Measurements from ENCODE around the gene ST3GAL2. TPM values are rescaled to one million over a fixed set of nuclear protein-coding genes. Genes with fewer than 3 reads are reported as not detected.
A peak's percentile ranks its signal among the peaks of the same experiment; 100 is the strongest.

Gene ST3GAL2
- total RNA-seq, 1 donor from 2014 or later, result 37.2 TPM

DNA sequence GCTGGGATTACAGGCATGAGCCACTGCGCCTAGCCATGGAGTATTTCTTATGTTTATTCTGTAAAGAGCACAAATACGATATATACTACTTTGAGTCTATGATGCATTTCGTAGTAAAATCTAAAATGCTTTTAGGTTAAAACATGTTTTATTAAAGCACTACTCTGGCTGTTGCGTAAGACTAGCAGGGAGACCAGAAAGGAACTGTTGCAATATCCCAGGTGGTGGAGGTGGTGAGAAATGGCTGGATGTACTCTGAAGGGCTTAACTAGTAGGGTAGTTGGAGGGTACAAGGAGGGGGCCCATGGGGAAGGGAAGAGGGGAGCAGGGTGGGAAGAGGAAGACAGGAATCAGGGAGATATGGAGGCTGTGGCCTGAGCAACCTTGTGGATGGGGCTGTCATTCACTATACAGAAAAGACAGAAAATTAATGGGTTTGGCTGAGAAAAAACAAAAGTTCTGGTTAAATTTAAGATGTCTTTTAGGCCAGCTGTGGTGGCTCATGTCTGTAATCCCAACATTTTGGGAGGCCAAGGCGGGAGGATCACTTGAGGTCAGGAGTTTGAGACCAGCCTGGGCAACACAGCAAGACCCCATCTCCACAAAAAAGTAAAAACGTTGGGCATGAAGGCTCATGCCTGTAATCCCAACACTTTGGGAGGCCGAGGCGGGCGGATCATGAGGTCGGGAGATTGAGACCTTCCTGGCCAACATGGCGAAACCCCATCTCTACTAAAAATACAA, 35.8 kb downstream of the ST3GAL2 start:
- DNase-seq (ENCODE audit: extremely low spot score, unreplicated experiment), result no peak

DNA sequence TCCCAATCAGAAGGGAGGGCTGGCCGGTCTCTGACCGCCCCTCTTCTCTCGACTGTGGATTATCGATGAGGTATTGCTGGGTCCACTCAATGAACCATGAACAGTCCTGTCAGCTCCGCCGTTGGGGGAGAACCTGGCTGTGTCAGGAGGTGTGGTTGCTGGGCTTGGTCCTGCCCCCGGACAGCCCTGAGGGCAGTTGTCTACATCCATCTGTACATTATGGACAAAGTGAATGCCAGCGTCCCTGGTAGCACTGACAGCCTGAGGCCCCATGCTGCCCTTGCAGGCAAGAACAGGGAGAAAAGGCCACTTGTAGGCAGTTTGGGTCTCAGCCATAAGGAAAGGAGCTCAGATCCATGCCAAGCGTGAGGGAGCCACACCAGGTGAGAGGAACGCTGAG, 38.9 kb downstream of the ST3GAL2 start:
- TF ChIP-seq, protein P1, sequence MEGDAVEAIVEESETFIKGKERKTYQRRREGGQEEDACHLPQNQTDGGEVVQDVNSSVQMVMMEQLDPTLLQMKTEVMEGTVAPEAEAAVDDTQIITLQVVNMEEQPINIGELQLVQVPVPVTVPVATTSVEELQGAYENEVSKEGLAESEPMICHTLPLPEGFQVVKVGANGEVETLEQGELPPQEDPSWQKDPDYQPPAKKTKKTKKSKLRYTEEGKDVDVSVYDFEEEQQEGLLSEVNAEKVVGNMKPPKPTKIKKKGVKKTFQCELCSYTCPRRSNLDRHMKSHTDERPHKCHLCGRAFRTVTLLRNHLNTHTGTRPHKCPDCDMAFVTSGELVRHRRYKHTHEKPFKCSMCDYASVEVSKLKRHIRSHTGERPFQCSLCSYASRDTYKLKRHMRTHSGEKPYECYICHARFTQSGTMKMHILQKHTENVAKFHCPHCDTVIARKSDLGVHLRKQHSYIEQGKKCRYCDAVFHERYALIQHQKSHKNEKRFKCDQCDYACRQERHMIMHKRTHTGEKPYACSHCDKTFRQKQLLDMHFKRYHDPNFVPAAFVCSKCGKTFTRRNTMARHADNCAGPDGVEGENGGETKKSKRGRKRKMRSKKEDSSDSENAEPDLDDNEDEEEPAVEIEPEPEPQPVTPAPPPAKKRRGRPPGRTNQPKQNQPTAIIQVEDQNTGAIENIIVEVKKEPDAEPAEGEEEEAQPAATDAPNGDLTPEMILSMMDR (conservative IDR thresholded peaks at IDR 0.05), result no peak
- Mint-ChIP-seq H3K4me3 (no peak overlapping the region), H3K27me3 (no peaks in the 10 kb centered on the region), H3K27ac (no peak overlapping the region), H3K9me3 (no peaks in the 10 kb centered on the region), H3K36me3 (peaks cover 5% of the 10 kb centered on the region), H3K4me1 (ENCODE audit: unreplicated experiment) (peaks cover 10% of the 10 kb centered on the region)
- DNase-seq (ENCODE audit: extremely low spot score, unreplicated experiment), result no peak

More for the DNA sequence above, 35.8 kb downstream of the ST3GAL2 start:
- H3K9me3 Mint-ChIP-seq, result no peaks in the 10 kb centered on the region
- H3K27me3 Mint-ChIP-seq, result no peaks in the 10 kb centered on the region
- peaks cover 5% of the 10 kb centered on the region for H3K36me3 Mint-ChIP-seq
- no peak overlapping the region for H3K4me3 Mint-ChIP-seq
- peaks cover 20% of the 10 kb centered on the region for H3K4me1 Mint-ChIP-seq (ENCODE audit: unreplicated experiment)
- TF ChIP-seq, protein P1 (conservative IDR thresholded peaks at IDR 0.05), result no peak
- H3K27ac Mint-ChIP-seq, result no peak overlapping the region

DNA sequence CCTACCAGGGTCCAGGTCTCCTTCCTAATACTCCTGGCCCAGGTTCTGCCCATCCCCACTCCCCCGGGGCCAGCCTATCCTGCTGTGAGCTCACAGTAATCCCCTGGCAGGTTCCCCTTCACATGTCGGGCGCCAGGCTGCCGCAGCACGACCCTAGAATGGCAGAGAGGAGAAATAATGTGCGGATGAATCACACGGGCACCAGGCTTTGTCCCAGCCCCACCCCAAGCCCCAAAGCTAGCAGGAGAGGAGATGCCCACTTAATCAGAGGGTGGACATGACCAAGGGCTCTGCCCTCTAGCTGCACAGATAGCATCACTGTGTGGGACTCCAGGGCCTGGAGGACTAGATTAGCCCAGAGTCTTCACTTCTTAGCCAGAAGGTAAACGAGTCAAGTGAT, 39.5 kb downstream of the ST3GAL2 start:
- Mint-ChIP-seq H3K27ac (no peak overlapping the region), H3K4me3 (no peak overlapping the region)

DNA sequence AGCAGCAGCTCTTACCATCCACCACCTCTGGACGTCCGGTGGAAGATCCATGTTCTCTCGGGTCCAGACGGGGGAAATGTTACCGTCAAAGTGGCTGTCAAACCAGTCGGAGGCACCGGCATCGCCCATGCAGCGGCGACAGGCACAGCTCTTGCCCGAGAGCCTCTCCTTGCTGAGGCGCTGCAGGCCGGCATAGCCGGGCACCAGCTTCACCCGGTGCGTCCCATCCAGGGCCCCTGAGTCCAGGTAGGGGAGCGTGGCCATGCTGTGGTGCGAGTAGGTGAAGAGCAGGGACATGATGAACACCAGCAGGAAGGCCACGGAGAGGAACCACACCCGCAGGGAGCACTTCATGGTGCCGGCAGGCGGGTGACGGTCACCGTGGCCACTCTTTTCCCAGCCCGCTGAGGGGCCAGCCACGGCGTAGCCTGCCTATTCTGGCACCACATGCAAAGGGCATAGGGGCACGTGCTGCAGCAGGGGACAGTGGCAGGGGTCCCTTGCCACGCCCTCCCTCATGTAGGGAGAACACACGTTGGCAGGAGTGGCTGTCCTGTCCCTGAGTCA, 40.6 kb downstream of the ST3GAL2 start:
- H3K27ac Mint-ChIP-seq, result no peak overlapping the region
- H3K36me3 Mint-ChIP-seq, result no peaks in the 10 kb centered on the region
- peaks cover 3% of the 10 kb centered on the region for H3K4me1 Mint-ChIP-seq (ENCODE audit: unreplicated experiment)
- no peak overlapping the region for H3K4me3 Mint-ChIP-seq
- H3K27me3 Mint-ChIP-seq, result no peaks in the 10 kb centered on the region
- H3K9me3 Mint-ChIP-seq, result no peaks in the 10 kb centered on the region
- TF ChIP-seq, protein P1 (conservative IDR thresholded peaks at IDR 0.05), result no peak
- no peak for DNase-seq (ENCODE audit: extremely low spot score, unreplicated experiment)

More for the DNA sequence above, 39.5 kb downstream of the ST3GAL2 start:
- no peaks in the 10 kb centered on the region for H3K9me3 Mint-ChIP-seq
- peaks cover 5% of the 10 kb centered on the region for H3K36me3 Mint-ChIP-seq
- no peaks in the 10 kb centered on the region for H3K27me3 Mint-ChIP-seq
- no peak for DNase-seq (ENCODE audit: extremely low spot score, unreplicated experiment)
- H3K4me1 Mint-ChIP-seq (ENCODE audit: unreplicated experiment), result peaks cover 10% of the 10 kb centered on the region
- TF ChIP-seq, protein P1 (conservative IDR thresholded peaks at IDR 0.05), result no peak

DNA sequence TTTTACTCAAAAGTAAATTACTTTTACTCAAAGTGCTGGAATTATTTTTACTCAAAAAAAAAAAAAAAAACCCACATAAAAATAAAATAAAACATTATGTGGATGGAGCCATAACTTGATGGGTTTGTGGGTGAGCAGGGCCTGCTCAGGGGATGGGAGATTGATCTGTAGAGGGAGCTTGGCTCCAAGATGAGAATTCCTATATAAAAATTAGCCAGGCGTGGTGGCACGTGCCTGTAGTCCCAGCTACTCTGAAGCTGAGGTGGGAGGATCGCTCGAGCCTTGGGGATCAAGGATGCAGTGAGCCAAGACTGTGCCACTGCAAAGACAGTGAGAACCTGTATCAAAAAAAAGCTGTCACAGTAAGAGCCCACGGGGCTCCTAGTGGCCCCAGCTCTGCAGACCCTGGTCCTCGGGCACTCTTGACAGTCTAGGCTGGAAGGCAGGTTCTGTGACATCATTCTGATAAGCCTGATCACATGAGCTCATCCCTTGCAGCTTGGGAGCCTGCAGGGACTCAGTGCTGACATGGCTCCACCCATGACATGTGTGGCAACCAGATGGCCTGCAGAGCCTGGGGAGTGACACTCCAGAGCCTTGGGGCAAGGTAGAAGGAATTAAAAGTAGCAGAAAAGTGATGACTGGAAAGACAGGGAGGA, 42.5 kb downstream of the ST3GAL2 start:
- no peak overlapping the region for H3K4me3 Mint-ChIP-seq
- DNase-seq (ENCODE audit: extremely low spot score, unreplicated experiment), result no peak

More for the DNA sequence above, 42.5 kb downstream of the ST3GAL2 start:
- Mint-ChIP-seq H3K36me3 (no peaks in the 10 kb centered on the region), H3K27me3 (no peaks in the 10 kb centered on the region), H3K4me1 (ENCODE audit: unreplicated experiment) (peaks cover 3% of the 10 kb centered on the region), H3K9me3 (no peaks in the 10 kb centered on the region), H3K27ac (peak overlapping the region; percentile 83)
- TF ChIP-seq, protein P1 (conservative IDR thresholded peaks at IDR 0.05), result no peak

All from type B pancreatic cell (in vitro differentiated cells).